Activated gamma-delta T cell treated with Interleukin-2 at 50 U/mL for 16 hours (primary cell): ENCODE results near the gene PARN.
"Not testable (repeated sequence)": the region's sequence is repeated elsewhere in the genome, so short reads cannot be mapped to it uniquely, and the experiment has no call there.

ENCODE experiments used
- DNase-seq: peaks from one replicate; pipeline ENCODE4 v3.0.0-alpha.2; 2020

PARN gene

DNA sequence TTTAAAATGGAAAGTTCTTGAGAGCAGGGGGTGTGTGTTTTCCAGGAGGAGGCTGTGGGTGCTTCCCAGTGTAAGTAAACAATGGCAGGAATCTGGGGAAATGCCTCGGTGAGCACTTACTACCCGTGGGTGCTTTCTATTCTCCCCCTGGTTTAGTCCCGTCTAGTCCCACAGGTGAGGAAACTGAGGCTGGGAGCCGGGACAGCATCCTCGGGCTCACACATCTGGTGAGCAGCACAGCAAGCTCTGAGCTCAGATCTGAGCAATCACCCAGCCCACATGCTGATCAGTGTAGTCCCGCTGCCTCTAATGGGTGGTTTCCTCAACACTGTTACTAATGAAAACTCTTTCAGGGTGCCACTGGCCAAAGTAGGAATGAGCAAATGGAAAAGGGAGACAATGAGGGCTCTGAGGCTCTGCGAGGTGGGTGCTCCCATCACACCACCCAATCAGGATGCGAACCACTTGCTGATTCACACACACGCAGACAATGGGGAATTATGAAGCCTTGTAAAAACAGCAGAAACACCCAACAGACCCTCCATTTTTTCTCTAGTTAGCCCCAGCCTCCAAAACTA lies 202.6 kb downstream of the PARN start:
- no peak for DNase-seq

DNA sequence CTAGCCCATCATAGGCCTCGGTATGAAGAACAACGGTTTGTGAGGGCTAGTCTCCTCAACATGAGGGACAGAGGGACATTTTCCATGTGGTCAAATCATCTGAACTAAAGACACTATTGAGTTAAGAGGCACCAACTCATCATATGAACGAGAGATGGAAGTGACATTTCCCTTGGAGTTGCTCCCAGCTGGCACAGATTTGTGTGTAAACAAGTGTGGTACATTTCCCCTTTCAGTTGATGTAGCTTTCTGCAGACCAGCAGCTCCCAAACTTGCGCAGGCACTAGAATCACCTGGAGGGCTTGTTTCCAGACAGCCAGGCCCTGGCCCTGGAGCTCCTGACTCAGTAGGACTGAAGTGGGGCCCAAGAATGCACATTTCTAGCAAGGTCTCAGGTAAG lies 205.5 kb downstream of the PARN start:
- DNase-seq = no peak

DNA sequence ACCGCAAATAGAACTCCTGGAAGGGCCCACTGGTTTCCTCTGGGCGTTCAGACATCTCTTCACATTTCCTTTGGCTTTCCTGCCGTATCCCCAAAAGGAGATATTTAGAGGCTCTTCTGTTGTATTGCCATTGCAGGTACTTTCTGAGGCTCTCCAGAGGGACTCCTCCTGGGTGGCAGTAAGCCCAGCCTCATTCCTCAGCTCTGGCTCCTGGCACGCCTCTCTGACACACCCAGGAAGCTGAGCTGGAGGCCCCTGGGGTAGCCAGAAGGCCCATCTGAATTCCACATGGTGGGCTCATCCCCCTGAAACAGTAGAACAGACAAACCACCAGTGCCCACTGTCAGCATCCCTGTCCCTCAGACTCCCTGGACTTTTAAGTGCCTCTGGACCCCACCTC lies 206.7 kb downstream of the PARN start:
- DNase-seq = no peak

DNA sequence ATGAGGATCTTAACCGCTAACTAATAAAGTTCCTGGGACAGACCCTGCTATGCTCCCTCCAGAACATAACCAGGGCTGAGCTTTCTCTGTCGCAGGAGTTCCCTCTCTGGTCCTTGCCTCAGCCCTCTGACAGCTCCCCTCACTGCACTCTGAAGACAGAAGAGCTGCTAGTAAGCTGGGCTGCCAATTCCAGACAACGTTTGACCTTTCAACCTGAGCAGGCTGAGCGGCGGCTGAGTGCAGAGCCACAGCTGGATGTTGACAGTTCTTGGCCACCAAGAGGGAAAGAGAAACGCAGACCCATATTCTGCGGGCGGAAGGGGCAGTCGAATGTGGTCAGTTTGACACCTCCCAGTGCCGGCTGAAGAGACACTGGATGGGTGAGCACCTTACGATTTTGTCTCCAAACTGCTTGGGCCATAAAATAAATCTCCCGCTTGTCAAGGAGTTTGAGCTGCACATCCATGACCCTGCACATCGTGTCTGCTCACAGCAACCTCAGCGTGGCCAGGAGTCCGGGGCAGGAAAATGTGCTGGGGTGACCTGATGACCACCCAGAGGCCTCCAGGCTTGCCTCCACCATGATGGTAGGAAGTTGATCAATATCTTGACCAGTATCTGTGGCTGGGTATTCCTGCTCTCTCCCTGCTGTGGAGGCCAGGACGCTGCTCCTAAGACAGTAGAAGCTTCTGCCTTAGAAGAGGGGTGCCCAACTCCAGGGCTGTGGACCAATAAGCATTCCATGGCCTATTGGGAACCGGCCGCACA lies 209.2 kb downstream of the PARN start:
- no peak for DNase-seq

DNA sequence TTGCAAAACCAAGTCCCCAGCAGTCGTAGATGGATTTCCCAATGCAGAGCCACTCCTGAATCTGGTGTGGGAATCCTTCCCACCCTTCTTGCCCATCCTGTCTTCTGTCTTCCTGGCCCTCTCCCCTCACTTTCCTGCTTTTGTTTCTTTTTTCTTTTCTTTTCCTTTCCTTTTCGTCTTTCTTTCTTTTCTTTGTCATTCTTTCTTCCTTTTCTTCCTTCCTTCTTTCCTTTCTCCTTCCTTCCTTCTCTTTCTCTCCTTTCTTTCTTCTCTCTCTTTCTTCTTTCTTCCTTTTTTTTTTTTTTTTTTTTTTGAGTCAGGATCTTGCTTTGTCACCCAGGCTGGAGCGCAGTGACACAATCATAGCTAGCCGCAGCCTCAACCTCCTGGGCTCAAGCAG lies 209.8 kb downstream of the PARN start:
- DNase-seq = not testable (repeated sequence)

DNA sequence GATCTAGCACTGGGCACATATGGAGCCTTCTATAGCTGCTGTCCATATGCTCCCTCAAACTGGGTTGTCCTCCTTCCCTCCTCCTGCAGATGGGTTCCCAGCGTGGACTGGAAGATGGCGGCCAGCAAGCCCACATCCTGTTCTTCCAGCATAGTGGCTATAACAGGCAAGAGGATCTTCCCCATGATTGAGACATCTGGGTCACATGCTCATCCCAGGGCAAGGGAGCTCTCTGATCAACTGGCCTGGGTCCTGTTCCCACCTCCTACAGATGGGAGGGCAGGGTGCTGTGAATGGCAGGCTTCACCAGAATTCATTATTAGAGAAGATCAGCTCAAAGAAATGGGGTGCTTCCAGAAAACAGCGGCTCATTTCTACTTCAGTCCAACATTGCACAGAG lies 210.2 kb downstream of the PARN start:
- DNase-seq = no peak

DNA sequence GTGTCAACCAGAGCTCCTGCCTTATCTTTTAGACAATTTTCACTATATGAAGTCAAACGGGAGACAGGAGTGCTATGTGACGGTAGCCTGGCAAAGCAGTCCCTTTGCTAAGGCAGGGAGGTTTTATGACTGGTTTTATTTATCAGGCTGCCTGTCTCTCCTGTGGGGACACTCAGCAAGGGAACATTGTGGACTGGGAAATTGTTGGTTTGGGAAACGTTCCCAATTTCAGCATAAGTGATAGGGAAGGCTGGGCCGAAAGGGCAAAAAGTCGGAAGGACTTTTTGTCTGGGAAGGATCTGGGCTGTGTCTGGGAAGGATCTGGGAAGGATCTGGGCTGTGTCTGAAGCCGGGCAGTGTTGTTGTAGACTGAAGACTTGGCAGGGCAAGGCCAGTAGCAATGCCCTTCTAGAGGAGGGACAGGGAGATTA lies 211.2 kb downstream of the PARN start:
- DNase-seq = no peak

DNA sequence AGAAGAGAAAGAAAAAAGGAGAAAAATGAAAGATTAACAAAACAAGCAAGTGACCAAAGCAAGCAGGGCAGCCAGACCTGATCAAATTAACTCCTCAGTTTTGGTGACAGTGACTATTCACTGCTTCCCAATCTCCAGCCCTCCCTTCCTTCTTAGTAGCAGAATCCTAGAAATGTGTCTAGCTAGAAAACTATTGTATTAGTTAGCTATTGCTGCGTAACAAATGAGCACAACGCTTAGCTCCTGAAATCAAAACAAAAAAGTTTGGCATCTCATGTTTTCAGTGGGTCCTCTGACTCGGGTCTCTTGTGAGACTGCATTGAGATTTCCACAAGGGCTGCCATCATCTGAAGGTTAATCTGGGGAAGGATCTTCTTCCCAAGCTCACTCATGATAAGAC lies 213.9 kb downstream of the PARN start:
- DNase-seq = no peak

DNA sequence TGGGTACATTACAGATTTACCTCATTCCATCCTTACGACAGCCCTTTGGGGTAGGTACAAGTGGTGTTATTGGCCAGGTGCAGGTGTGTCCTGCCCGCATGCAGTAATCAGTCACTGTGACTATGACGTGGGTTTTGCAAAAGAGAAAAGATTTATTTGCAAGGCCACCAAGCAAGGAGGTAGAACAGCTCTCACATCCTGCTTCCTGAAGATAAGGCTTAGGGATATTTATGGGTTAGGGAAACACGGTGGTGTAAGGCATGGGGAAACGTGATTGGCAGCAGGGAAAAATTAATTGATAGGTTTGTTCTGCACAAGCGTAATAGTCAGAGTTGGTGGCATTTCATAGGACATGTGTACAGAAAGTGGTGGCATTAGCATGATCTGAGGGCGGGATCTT lies 214.8 kb downstream of the PARN start:
- DNase-seq = no peak

DNA sequence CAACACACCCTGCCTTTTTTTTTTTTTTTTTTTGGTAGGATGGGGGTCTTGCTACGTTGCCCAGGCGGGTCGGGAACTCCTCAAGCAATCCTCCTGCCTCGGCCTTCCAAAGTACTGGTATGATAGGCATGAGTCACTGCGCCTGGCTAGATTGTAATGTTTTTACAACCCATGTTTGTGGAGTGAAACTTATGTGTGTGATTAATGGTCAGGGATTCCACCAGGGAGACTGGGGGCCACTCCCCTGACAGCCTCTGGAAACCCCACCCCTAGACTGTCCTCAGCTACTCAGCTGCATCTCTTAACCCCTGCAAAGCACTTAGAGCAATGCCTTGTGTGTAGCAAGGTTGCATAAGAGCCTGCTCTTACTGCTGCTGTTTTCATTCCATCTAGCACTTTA lies 220.5 kb downstream of the PARN start:
- DNase-seq = no peak

DNA sequence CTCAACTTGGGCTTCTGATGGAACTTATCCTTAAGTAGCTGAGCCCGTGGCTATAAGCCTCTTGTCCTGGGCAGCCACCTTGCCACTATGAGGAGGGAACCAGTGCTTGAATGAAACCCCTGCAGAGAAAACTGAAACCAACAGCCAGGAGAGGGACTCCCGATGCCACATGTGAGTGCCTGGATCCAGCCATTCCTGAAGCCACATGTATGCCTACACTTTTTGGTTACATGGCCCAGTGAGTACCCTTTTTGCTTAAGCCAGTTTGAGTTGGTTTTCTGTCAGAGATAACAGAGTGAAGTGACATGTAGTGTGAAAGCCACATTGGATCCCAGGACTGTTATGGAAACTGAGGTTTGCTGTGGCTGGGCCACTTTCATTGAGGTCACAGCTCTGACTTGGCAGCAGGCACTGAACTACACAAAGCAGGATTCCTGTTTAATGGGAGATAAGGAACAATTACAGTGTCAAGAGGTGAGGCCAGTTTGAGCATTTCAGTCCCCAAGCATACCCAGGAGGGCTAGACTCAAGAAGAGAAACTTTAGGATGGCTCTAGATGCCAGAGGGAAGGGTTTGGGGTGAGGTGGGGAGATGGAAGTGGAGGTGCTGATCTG lies 222.2 kb downstream of the PARN start:
- DNase-seq = no peak

DNA sequence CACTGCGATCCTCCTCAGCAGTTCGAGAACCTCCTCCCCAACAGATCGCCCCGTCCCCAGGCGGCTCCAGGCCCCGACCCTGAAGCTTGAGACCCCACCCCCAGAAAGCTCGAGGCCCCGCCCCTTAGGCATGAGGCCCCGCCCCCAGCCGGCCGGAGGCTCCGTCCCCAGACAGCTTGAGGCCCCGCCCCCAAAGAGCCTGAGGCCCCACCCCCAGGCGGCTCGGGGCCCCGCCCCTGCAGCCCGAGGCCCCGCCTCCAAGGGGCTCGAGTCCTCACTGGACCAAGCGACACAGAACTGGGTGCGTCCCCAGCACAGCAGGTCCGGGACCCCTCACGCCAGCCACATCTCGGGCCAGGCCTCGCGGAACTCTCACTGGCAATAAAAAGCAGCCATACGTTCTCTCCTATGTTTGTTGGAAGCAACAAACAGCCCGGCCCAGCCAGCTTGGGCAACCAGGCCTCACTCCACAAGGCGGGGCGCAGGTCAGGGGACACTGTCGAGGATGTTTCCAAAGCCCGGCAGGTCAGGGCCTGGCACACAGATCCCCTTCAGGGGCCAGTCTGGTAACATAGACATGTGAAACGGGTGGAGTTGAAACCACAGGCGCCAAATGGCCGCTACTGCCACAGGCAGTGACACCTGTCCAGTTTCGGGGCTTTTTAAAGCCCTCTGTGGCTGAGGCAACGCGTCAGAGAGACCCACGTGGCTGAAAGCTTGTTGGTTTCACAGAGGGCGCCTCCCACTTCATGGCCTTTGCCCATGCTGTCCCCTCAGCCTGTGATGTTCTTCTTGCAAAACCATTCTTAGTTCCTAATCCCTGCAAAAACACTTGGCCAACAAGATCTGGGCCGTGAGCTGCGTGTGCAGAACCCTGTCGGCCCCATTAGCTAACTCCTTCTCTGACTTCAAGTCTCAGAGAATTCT lies 224.2 kb downstream of the PARN start:
- DNase-seq = no peak

DNA sequence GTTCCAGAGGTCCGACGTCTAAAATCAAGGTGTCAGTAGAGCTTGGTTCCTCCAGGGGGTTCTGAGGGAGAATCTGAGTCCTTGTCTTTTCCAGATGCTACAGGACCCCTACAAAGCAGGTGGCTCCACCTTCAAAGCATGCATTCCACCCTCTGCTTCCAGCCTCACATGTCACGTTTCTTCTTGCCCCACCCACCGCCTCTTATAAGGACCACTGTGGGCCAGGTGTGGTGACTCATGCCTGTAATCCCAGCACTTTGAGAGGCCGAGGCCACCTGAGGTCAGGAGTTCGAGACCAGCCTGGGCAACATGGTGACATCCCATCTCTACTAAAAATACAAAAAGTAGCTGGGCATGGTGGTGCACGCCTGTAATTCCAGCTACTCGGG lies 227.1 kb downstream of the PARN start:
- DNase-seq = not testable (repeated sequence)

DNA sequence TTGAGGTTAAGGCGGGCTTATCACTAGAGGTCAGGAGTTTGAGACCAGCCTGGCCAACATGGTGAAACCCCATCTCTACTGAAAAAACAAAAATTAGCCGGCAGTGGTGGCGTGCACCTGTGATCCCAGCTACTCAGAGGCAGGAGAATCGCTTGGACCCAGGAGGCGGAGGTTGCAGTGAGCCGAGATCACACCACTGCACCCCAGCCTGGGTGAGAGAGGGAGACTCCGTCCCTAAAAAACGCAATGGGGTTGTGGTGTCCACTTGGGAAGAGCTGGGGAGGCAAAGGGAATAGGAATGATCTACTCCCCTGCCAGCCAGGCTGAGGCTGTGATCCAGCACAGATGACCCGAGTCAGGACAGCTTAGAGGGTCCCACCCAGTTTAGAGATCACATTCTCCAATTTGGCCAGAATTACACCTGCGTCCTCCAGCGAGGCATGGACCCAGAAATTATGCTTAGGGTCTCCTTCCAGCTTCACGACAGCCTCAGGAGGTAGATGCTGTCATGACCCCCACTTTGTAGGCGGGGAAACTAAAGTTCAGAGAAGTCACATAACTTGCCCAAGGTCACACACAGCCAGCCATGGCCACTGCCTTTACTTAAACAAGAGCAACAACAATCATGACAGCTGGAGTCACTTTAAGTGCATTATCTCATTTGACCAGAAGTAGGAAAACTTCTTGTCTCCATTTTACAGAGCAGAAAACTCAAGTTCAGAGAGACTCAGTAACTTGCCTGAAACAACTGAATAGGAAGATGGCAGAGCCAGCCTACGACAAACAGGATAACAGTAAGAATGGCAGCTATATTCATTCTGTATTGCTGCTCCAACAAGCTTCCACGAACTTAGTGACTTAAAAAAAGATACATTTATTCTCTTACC lies 227.7 kb downstream of the PARN start:
- not testable (repeated sequence) for DNase-seq

DNA sequence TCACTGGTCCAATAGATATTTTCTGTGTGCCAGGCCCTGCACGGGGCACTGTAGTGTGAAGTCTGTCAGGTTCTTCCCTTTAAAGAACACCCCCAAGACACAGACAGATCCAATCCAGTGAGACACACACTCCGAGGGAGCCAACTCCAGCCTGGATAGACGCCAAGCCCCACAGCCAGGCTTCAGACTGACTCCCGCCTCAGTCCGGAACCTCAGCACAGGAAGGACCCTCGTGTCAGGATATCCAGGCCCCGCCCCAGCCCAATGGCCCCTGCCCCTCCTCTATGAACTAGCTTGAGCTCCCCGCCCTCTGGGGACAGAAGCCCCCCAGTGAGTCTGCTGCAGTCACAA lies 228.4 kb downstream of the PARN start:
- not testable (repeated sequence) for DNase-seq

DNA sequence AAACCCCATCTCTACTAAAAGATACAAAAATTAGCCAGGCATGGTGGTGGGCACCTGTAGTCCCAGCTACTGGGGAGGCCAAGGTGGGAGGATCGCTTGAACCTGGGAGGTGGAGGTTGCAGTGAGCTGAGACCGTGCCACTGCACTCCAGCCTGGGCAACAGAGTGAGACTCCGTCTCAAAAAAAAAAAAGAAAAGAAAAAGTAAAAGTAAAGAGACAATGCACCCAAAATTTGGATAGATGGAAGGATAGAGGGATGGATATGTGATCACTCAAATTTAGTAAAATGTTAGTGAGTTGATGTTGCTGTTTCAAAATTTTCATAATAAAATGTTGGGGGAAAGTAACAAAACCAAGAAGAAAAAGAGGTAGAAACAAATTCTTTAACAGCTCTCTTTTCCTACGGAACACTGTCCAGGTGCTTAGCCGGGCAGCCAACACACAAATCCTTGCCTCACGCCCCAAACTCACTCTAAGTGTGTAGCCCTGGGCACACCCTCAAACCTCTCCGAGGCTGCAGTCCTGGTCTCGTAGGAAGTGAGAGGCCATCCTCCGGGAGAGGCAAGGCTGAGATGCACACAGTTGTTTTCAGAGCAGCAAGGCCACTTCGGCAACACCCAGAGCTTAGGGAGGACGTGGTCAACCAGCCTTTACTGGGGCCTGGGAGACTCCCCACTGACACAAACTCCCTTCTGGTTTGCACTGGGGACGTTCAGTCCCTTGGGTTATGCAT lies 228.9 kb downstream of the PARN start:
- DNase-seq = not testable (repeated sequence)

DNA sequence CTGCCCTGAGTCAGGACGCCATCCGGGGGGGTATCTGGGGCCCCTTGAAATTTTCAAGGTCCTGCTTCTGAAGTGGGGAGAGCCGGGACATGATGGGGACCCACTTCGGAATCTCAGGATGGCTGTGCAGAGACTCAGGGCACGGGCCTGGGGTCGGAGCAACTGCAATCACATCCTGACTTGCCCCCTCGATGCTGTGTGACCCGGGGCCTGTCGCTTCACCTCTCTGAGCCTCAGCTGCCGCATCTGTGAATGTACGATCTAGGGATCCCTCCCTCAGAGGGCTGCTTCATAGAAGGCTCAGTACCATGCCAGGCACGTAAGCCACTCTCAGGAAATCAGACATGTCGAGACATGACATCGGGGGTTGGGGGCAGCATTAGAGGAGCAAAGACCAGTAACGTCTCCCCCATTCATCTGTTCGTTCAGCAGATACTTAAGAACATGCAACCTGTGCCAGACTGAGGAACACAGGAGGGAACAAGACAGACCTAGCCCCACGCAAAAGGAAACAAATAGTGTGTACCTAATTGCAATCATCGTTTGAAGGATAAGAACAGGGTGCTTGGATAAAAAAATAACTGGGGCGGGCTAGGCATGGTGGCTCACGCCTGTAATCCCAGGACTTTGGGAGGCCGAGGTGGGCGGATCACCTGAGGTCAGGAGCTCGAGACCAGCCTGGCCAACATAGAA lies 229.6 kb downstream of the PARN start:
- DNase-seq = no peak

DNA sequence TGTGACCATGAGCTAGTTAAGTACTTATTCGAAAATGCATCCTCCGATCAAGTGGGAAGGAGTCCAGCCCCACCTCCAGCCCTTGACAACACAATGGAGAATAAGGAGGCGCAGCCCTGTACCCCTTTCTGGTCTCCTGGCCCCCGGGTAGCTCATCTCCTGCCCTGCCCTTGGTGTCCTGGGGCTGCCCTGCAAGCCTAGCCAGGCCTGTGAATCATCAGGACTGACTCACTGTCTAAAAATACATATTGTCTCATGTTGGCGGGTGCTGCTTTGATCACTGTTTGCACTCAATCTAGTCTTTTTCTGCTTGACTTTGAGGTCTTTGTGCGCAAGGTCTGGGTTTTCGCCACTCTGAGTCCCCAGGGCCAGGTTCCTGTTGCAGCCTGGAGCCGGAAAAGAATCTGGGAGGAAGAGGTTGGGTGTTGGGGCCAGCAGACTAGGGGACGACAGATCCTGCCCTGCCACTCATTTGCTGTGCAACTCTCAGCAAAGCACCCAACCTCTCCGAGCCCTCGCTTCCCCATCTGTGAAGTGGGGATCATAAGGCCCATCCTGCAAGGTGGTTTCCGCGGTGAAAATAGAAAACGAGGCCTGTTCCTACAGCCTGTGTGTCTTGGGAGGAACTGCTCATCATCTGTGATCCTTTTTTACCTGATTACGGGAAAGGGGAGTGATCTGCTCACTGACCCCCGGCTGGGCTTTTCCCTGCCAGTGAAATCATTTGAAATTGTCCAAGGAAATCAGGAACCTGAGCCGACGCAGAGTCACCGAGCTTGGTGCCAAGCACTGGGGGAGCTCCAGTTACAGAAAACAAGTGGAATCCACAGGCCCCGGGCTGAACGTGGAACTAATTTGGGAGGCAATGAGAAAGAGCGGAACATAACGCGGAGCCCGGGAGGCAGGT lies 230.4 kb downstream of the PARN start:
- DNase-seq = no peak

DNA sequence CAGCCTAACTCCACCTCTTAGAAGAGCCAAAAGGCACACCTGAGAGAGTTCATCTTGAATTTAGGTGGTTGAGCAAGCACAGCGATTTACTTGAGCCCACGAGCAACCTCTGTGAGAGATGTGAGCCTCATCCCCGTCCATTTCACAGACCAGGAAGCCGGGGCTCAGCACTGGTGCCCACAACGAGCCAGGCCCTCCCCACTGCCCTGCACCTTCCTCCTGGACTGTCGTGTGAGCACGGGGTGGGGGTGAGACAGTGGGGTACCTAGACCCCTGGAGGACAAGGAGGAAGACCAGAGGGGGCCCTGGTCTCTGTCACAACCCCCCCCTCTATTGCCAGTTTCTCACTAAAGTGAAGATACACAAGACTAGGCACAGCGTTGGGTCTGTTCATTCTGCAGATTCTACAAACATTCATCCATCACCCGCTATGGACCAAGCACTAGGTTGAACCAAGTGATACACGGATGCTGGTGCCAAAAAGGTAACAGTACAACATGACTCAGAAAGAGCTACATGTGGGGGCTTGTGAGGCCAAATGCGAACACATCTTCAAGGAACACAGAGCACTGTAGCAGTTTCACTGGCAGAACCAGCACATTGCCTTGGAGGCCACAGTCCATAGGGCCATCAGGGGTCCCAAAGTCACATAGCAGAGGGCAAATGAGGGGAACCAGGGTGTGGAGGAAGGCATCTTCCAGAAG lies 231.9 kb downstream of the PARN start:
- DNase-seq = no peak
